Trophoblast cell (in vitro differentiated cells and primary cell): ENCODE results near the gene LCN10.

Experiments used
- DNase-seq, 2 donors: peaks; one replicate each; pipeline ENCODE4 v3.0.0-alpha.2; 2016
- H2AFZ ChIP-seq: 2 replicates; pipeline ENCODE4 v1.6.1; 2013; ENCODE audit warnings: low read length, moderate library complexity, mild to moderate bottlenecking; ENCODE audit not compliant: insufficient read depth, poor library complexity
- H2AK5ac ChIP-seq: 2 replicates; pipeline ENCODE4 v1.6.1; 2013; ENCODE audit warnings: mild to moderate bottlenecking, low read length
- H2BK120ac ChIP-seq: 2 replicates; pipeline ENCODE4 v1.6.1; 2013; ENCODE audit warnings: low read length, mild to moderate bottlenecking, moderate library complexity; ENCODE audit not compliant: insufficient read depth, poor library complexity
- H2BK12ac ChIP-seq: 2 replicates; pipeline ENCODE4 v1.6.1; 2013; ENCODE audit warnings: mild to moderate bottlenecking, low read length, moderate library complexity
- H2BK5ac ChIP-seq: 2 replicates; pipeline ENCODE4 v1.6.1; 2013; ENCODE audit warnings: low read length, low read depth, moderate library complexity, mild to moderate bottlenecking; ENCODE audit not compliant: poor library complexity
- H3K14ac ChIP-seq: 2 replicates; pipeline ENCODE4 v1.6.1; 2013; ENCODE audit warnings: mild to moderate bottlenecking, low read length
- H3K18ac ChIP-seq: 2 replicates; pipeline ENCODE4 v1.6.1; 2013; ENCODE audit warnings: mild to moderate bottlenecking, low read length
- H3K23ac ChIP-seq: 2 replicates; pipeline ENCODE4 v1.6.1; 2013; ENCODE audit warnings: low read length
- H3K27ac ChIP-seq: 2 replicates; pipeline ENCODE4 v1.5.1; 2013; ENCODE audit warnings: low read depth, mild to moderate bottlenecking, inconsistent platforms, low read length, moderate library complexity
- H3K27me3 ChIP-seq: 2 replicates; pipeline ENCODE4 v1.6.1; 2013; ENCODE audit warnings: inconsistent platforms, mild to moderate bottlenecking, low read length, moderate library complexity; ENCODE audit not compliant: insufficient read depth
- H3K36me3 ChIP-seq, 2 experiments: 1 replicate in 1 of 2; 2 replicates in 1 of 2; pipeline ENCODE4 v1.6.1; 2013; ENCODE audit warnings: low read length in 2 of 2, mild to moderate bottlenecking in 2 of 2, moderate library complexity in 1 of 2; ENCODE audit not compliant: insufficient read depth in 2 of 2, control insufficient read depth in 1 of 2
- H3K4ac ChIP-seq: 2 replicates; pipeline ENCODE4 v1.6.1; 2013; ENCODE audit warnings: low read depth, mild to moderate bottlenecking, low read length, moderate library complexity
- H3K4me1 ChIP-seq, 2 experiments: 1 replicate in 1 of 2; 2 replicates in 1 of 2; pipeline ENCODE4 v1.6.1; 2013; ENCODE audit warnings: low read length in 2 of 2, mild to moderate bottlenecking in 2 of 2, moderate library complexity in 1 of 2; ENCODE audit not compliant: insufficient read depth in 2 of 2, control insufficient read depth in 1 of 2
- H3K4me2 ChIP-seq: 2 replicates; pipeline ENCODE4 v1.6.1; 2013; ENCODE audit warnings: inconsistent platforms, mild to moderate bottlenecking, low read length, moderate library complexity
- H3K4me3 ChIP-seq: 2 replicates; pipeline ENCODE4 v1.5.1; 2013; ENCODE audit warnings: mild to moderate bottlenecking, low read depth, low read length, inconsistent platforms
- H3K79me1 ChIP-seq: one replicate; pipeline ENCODE4 v1.6.1; 2013; ENCODE audit warnings: low read length
- H3K79me2 ChIP-seq: 2 replicates; pipeline ENCODE4 v1.6.1; 2013; ENCODE audit warnings: low read length, mild to moderate bottlenecking; ENCODE audit not compliant: control insufficient read depth, insufficient read depth, poor library complexity
- H3K9ac ChIP-seq: 2 replicates; pipeline ENCODE4 v1.6.1; 2013; ENCODE audit warnings: mild to moderate bottlenecking, low read length
- H3K9me3 ChIP-seq: 2 replicates; pipeline ENCODE4 v1.6.1; 2013; ENCODE audit warnings: low read depth, mild to moderate bottlenecking, control low read depth, inconsistent platforms, low read length; ENCODE audit not compliant: insufficient read depth
- H4K12ac ChIP-seq: 2 replicates; pipeline ENCODE4 v1.6.1; 2013; ENCODE audit warnings: low read depth, mild to moderate bottlenecking, low read length, moderate library complexity
- H4K8ac ChIP-seq: 2 replicates; pipeline ENCODE4 v1.6.1; 2013; ENCODE audit warnings: low read depth, mild to moderate bottlenecking, low read length, moderate library complexity
- H4K91ac ChIP-seq: one replicate; pipeline ENCODE4 v1.6.1; 2013; ENCODE audit warnings: low read depth, mild to moderate bottlenecking, low read length, moderate library complexity
- WGBS: extraction: QIAGEN DNeasy Blood & Tissue Kit; methylation state at CpG from one replicate; pipeline ENCODE4 v1.1.7; 2013; ENCODE audit warnings: missing lambda C conversion rate; ENCODE audit not compliant: insufficient read length, insufficient coverage; ENCODE audit errors: extremely low coverage; 5-methylcytosine and 5-hydroxymethylcytosine counted together

Gene LCN10

DNA sequence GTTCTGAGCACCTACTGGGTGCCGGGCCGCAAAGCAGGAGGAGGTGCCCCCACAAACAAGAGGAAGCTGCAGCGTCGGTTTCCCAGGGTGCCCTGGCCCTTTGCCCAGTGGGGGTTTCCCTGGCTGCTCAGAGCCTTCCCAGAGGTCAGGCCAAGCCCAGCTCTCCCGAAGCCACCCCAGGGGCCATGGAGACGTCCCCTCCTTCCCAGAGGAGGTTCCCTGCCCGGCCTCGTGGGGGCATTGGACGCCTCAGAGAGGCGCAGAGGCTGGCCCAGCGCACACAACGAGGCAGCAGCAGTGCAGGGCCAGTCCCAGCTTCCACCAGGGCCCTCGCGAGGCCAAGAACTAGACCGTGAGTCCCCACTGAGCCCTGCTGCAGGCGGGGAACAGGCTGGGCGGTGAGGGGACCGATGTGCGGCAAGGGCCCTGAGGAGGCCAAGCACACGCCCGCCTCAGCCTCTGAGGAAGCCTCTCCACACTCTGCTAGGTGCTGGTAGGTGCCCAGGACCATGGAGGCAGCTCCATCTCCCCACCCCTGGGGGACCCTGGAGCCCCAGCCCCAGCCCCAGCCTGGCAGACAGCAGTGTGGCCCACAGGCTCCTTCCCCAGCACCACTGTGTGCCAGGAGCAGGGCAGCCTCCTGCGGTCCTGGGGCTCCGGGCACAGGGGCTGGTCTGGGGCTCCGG, 23.4 kb downstream of the LCN10 start:
- WGBS: no CpG with 5 or more reads among the region's 24 CpGs
- no peak overlapping the region for H2AK5ac ChIP-seq
- no peak overlapping the region for H2BK5ac ChIP-seq

DNA sequence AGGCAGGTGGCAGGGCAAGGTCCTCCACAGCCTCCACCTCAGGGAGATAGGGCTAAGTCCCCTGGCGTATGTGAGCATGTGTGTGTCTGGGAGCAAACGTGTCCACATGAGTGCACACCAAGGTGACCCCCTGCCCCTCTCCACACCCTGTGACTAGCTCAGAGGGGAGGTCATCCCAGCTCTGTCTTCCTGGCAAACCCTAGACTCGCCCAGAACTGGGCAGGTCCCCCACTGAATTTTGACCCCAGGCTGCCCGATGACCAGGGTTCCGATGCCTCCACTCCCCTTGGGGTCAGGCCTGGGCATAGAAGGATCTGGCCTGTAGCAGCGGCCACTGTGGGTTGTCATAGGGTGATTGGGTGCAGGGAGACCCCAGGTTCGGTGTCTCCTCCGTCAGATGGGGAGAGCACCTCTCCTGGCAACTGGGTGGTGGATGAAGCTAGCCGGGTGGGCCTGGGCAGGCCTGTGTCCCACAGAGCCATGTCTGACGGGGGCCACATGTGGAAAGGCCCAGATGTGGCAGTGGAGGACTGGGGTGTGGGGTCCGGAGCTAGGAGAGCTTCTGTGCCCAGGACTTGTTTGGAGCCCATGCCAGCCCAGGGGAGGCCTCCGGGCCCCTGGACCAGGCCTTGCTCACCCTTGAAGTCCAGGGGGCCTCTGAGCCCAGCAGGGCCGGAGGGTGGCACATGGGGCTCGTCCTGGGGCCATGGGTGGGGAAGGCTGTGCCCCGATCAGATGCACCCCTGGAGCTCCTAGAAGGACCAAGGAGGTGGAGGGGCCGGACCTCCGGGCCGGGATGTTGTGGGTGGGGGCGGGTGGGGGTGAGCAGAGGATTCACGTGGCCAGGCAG, 24.2 kb downstream of the LCN10 start:
- no peak overlapping the region for H3K14ac ChIP-seq
- H3K4me2 ChIP-seq: no peak overlapping the region
- no peak overlapping the region for H2BK120ac ChIP-seq
- H3K23ac ChIP-seq: no peak overlapping the region
- peaks cover 3% of the 10 kb centered on the region for H3K9me3 ChIP-seq
- H2BK5ac ChIP-seq: no peak overlapping the region
- H2BK12ac ChIP-seq: no peak overlapping the region
- DNase-seq: no peak
- H3K27me3 ChIP-seq: no peaks in the 10 kb centered on the region
- no peak overlapping the region for H3K4ac ChIP-seq
- H3K27ac ChIP-seq: no peak overlapping the region
- no peak overlapping the region for H3K18ac ChIP-seq
- no peak overlapping the region for H3K9ac ChIP-seq
- H2AK5ac ChIP-seq: no peak overlapping the region
- H3K4me3 ChIP-seq: no peak overlapping the region
- H4K8ac ChIP-seq: no peak overlapping the region
- peaks cover 3% of the 10 kb centered on the region for H3K79me2 ChIP-seq
- no peak overlapping the region for H4K91ac ChIP-seq
- H3K4me1 ChIP-seq: peaks cover 15 to 16% of the 10 kb centered on the region in 2 experiments
- peaks cover 12% of the 10 kb centered on the region for H3K79me1 ChIP-seq
- no peak overlapping the region for H4K12ac ChIP-seq
- no peak overlapping the region for H2AFZ ChIP-seq
- peaks cover 31 to 32% of the 10 kb centered on the region in 2 experiments for H3K36me3 ChIP-seq
- WGBS: no CpG with 5 or more reads among the region's 20 CpGs

More for the DNA sequence above, 23.4 kb downstream of the LCN10 start:
- H3K36me3 ChIP-seq: peaks cover 39 to 40% of the 10 kb centered on the region in 2 experiments
- no peak overlapping the region for H3K4me2 ChIP-seq
- DNase-seq: no peak
- no peak overlapping the region for H2BK120ac ChIP-seq
- H3K27me3 ChIP-seq: no peaks in the 10 kb centered on the region
- no peak overlapping the region for H3K9ac ChIP-seq
- peaks cover 8% of the 10 kb centered on the region in 2 experiments for H3K4me1 ChIP-seq
- no peak overlapping the region for H3K27ac ChIP-seq
- H3K14ac ChIP-seq: no peak overlapping the region
- no peak overlapping the region for H2AFZ ChIP-seq
- H2BK12ac ChIP-seq: no peak overlapping the region
- H4K91ac ChIP-seq: no peak overlapping the region
- H3K79me2 ChIP-seq: no peaks in the 10 kb centered on the region
- no peak overlapping the region for H3K4ac ChIP-seq
- H3K9me3 ChIP-seq: peaks cover 3% of the 10 kb centered on the region
- no peak overlapping the region for H3K18ac ChIP-seq
- no peak overlapping the region for H3K4me3 ChIP-seq
- no peak overlapping the region for H4K12ac ChIP-seq
- H3K79me1 ChIP-seq: peaks cover 6% of the 10 kb centered on the region
- H4K8ac ChIP-seq: no peak overlapping the region
- no peak overlapping the region for H3K23ac ChIP-seq

DNA sequence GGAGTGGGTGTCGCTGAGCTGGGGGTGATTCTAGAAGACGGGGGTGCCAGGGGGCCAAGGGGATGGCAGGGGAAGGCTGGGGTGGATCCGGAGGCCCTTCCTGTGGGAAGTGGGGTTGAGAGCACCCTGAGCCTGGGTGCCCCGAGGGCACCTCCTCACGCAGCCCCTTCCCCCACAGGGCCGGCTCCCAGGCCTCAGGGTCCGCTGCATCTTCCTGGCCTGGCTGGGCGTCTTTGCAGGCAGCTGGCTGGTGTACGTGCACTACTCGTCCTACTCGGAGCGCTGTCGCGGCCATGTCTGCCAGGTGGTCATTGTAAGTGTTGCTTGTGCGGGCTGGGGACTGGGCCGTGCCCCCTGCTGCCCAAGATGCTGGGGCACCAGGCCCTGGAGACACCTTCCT, 25.3 kb downstream of the LCN10 start:
- Histone ChIP-seq H3K27me3 (peaks cover 2% of the 10 kb centered on the region), H3K4me2 (no peak overlapping the region), H4K8ac (no peak overlapping the region), H3K27ac (no peak overlapping the region), H4K12ac (no peak overlapping the region), H3K9me3 (no peaks in the 10 kb centered on the region), H3K14ac (no peak overlapping the region), H2BK12ac (no peak overlapping the region), H3K18ac (no peak overlapping the region), H3K79me2 (peaks cover 9% of the 10 kb centered on the region), H3K4me1 (peaks cover 22 to 23% of the 10 kb centered on the region in 2 experiments), H2BK5ac (no peak overlapping the region), H3K4ac (no peak overlapping the region), H4K91ac (no peak overlapping the region), H2AK5ac (no peak overlapping the region), H2BK120ac (no peak overlapping the region), H2AFZ (no peak overlapping the region), H3K79me1 (peaks cover 22% of the 10 kb centered on the region), H3K9ac (no peak overlapping the region), H3K23ac (no peak overlapping the region), H3K36me3 (peaks cover 20 to 21% of the 10 kb centered on the region in 2 experiments), H3K4me3 (no peak overlapping the region)
- no CpG with 5 or more reads among the region's 16 CpGs for WGBS
- DNase-seq: no peak

DNA sequence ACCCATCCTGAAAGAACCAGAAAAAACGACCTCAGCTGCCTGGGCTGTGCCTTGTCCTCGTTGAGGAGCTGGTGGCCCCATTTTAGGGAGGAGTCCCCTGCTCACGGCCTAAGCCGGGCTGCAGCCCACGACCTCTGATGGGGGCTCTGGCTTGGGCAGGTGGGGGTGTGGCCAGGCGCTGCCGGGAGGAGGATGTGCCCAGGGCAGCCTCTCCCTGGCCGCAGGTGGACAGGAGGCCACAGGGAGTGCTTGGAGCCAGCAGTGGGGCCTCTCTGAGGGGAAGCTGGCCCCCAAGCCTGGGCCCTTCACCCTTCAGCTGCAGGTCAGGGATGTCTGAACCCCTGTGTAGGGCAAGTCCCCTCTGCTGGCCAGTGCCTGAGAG, 27.9 kb downstream of the LCN10 start:
- Histone ChIP-seq H2BK5ac (no peak overlapping the region), H4K12ac (no peak overlapping the region), H3K4ac (peak overlapping the region; percentile 10), H3K79me2 (peaks cover 9% of the 10 kb centered on the region), H3K9me3 (no peaks in the 10 kb centered on the region), H3K14ac (peak overlapping the region; percentile 5), H3K23ac (no peak overlapping the region), H3K4me3 (no peak overlapping the region), H3K9ac (no peak overlapping the region), H3K4me2 (no peak overlapping the region), H2AK5ac (peak overlapping the region; percentile 39), H3K36me3 (peaks cover 4 to 7% of the 10 kb centered on the region in 2 experiments), H2BK120ac (peak overlapping the region; percentile 29), H3K27me3 (peaks cover 2% of the 10 kb centered on the region), H2AFZ (peak overlapping the region; percentile 46), H3K4me1 (peaks cover 22 to 27% of the 10 kb centered on the region in 2 experiments), H4K91ac (peak overlapping the region; percentile 41), H3K18ac (peak overlapping the region; percentile 25), H3K27ac (peak overlapping the region; percentile 25), H2BK12ac (peak overlapping the region; percentile 16), H4K8ac (peak overlapping the region; percentile 33), H3K79me1 (peaks cover 22% of the 10 kb centered on the region)
- no CpG with 5 or more reads among the region's 8 CpGs for WGBS
- DNase-seq: no peak
